HepG2 (cell line): Measurements from ENCODE around the gene ZNF638. TPM values are rescaled to one million over a fixed set of nuclear protein-coding genes. Genes with fewer than 3 reads are reported as not detected.
A peak's percentile ranks its signal among the peaks of the same experiment; 100 is the strongest.

ENCODE experiments used
- ATAC-seq: fragments of 200-7000 bp; cut with Tn5 transposase; 3 replicates; pipeline ENCODE4 v1.9.1; 2020; ENCODE audit warnings: mild to moderate bottlenecking, moderate library complexity
- BruUV-seq: library from RNA; stranded (reverse); fragments of 400-500 nt; replicated peaks from 2 replicates; lab custom pipeline; 2021; lab: Mats Ljungman, UMichigan
- CTCF ChIA-PET: fragments of 300-600 bp; formaldehyde crosslinking; extraction: SDS; loops from one replicate; lab custom pipeline; 2021; ENCODE audit warnings: low total read pairs, inconsistent platforms, low intra/inter-chr PET ratio; lab: Yijun Ruan, JAX
- POLR2A ChIA-PET: fragments of 350-600 bp; sonication (Branson Sonifier 250); formaldehyde crosslinking; loops from one replicate; lab custom pipeline; 2020; ENCODE audit warnings: antibody characterized with exemption, inconsistent platforms; lab: Yijun Ruan, JAX
- DNase-seq: peaks from one replicate; pipeline ENCODE4 v3.0.0-alpha.2; 2015; ENCODE audit warnings: low spot score
- FAIRE-seq: peaks from 3 replicates; lab custom pipeline; 2011; peaks lifted over from hg19 to GRCh38; lab: Jason Lieb, UNC
- H2AFZ ChIP-seq: one replicate; pipeline ENCODE4 v1.6.1; 2011; ENCODE audit warnings: low read length, inconsistent platforms
- H3K27ac ChIP-seq: fragments of 300-600 bp; 3 replicates; pipeline ENCODE4 v1.8.0; 2011; ENCODE audit warnings: mixed run types, mild to moderate bottlenecking, mixed read lengths, low read length, inconsistent platforms; ENCODE audit not compliant: insufficient read depth; ENCODE audit errors: extremely low read length
- H3K27me3 ChIP-seq, 2 experiments: fragments of 200-600 bp in 1 of 2; 2 replicates in 1 of 2; 3 replicates in 1 of 2; pipeline versions ENCODE4 v1.6.0 to v1.8.0; 2011; ENCODE audit warnings: low read length in 2 of 2, mild to moderate bottlenecking in 2 of 2, moderate library complexity in 2 of 2, inconsistent platforms in 1 of 2; ENCODE audit not compliant: insufficient read depth in 2 of 2, control insufficient read depth in 1 of 2
- H3K36me3 ChIP-seq, 2 experiments: fragments of 200-600 bp in 1 of 2; replicated peaks in 1 of 2; 2 replicates in 1 of 2; 3 replicates in 1 of 2; pipeline versions ENCODE4 v1.5.1 to v1.8.0; 2011; ENCODE audit warnings: low read length in 2 of 2, inconsistent platforms in 1 of 2; ENCODE audit not compliant: insufficient read depth in 2 of 2, control insufficient read depth in 1 of 2
- H3K4me1 ChIP-seq: 2 replicates; pipeline ENCODE4 v1.5.1; 2012; ENCODE audit warnings: low read length, inconsistent platforms; ENCODE audit not compliant: insufficient read depth
- H3K4me2 ChIP-seq: 2 replicates; pipeline ENCODE4 v1.6.0; 2011; ENCODE audit warnings: low read depth, low read length, inconsistent platforms
- H3K4me3 ChIP-seq, 3 experiments: fragments of 200-600 bp in 1 of 3; sonication (generic), shearing (Covaris generic) in 1 of 3; replicated peaks in 1 of 3; 2 replicates each; pipeline ENCODE4 v1.5.1; 2011 to 2016; ENCODE audit warnings: low read length in 3 of 3, inconsistent platforms in 2 of 3, low read depth in 2 of 3, mild to moderate bottlenecking in 2 of 3, control low read depth in 1 of 3, mixed read lengths in 1 of 3; ENCODE audit not compliant: insufficient read depth in 1 of 3
- H3K79me2 ChIP-seq: one replicate; pipeline ENCODE4 v1.6.1; 2011; ENCODE audit warnings: low read length, inconsistent platforms; ENCODE audit not compliant: insufficient read depth
- H3K9ac ChIP-seq: 2 replicates; pipeline ENCODE4 v1.6.0; 2011; ENCODE audit warnings: mild to moderate bottlenecking, low read depth, low read length, inconsistent platforms; ENCODE audit not compliant: insufficient read depth
- H3K9me3 ChIP-seq: 2 replicates; pipeline ENCODE4 v1.5.1; 2012; ENCODE audit warnings: mild to moderate bottlenecking, low read length
- H4K20me1 ChIP-seq: 2 replicates; pipeline ENCODE4 v1.6.0; 2011; ENCODE audit warnings: inconsistent platforms, mild to moderate bottlenecking, low read length, moderate library complexity; ENCODE audit not compliant: insufficient read depth
- KDM1A ChIP-seq: IDR thresholded peaks from 2 replicates; pipeline ENCODE4 v1.6.1; 2016; ENCODE audit warnings: missing compliant biosample characterization
- MTF1 ChIP-seq: sonication (generic); formaldehyde crosslinking; IDR thresholded peaks from 2 replicates; pipeline ENCODE4 v1.5.0; 2020; ENCODE audit warnings: missing genetic modification reagents
- SRSF1 ChIP-seq: fragments of 200-400 bp; formaldehyde crosslinking; optimal IDR thresholded peaks from 2 replicates; pipeline ENCODE3; 2017; ENCODE audit warnings: mild to moderate bottlenecking, low read depth, low read length, moderate library complexity
- TCF7 ChIP-seq: sonication (generic); IDR thresholded peaks from 2 replicates; pipeline ENCODE4 v1.6.1; 2016; ENCODE audit warnings: antibody characterized with exemption, low read depth
- ZFP62 ChIP-seq: sonication (generic); formaldehyde crosslinking; IDR thresholded peaks from 2 replicates; pipeline ENCODE4 v1.4.0; 2020; ENCODE audit warnings: missing genetic modification reagents
- ZNF251 ChIP-seq: sonication (generic); formaldehyde crosslinking; IDR thresholded peaks from 2 replicates; pipeline ENCODE4 v1.9.0; 2021; ENCODE audit warnings: mild to moderate bottlenecking, missing genetic modification reagents
- ZNF335 ChIP-seq: sonication (generic); formaldehyde crosslinking; IDR thresholded peaks from 2 replicates; pipeline ENCODE4 v1.4.0; 2020; ENCODE audit warnings: missing genetic modification reagents
- ZNF660 ChIP-seq: sonication (generic); formaldehyde crosslinking; IDR thresholded peaks from 2 replicates; pipeline ENCODE4 v1.5.1; 2020; ENCODE audit warnings: mild to moderate bottlenecking, low read depth, missing genetic modification reagents, borderline replicate concordance
- ZNF737 ChIP-seq: sonication (generic); formaldehyde crosslinking; IDR thresholded peaks from 2 replicates; pipeline ENCODE4 v1.5.0; 2020; ENCODE audit warnings: missing genetic modification reagents, mild to moderate bottlenecking, borderline replicate concordance
- ZSCAN20 ChIP-seq: sonication (generic); formaldehyde crosslinking; IDR thresholded peaks from 2 replicates; pipeline ENCODE4 v1.4.0; 2020; ENCODE audit warnings: missing genetic modification reagents, mild to moderate bottlenecking, borderline replicate concordance
- WGBS: methylation state at CpG from one replicate; pipeline ENCODE4 v1.1.6; 2017; ENCODE audit warnings: low lambda C conversion rate; 5-methylcytosine and 5-hydroxymethylcytosine counted together
- in situ Hi-C: cut with HindIII; loops from 2 replicates; pipeline ENCODE4 v1.10.0; 2017; ENCODE audit warnings: low pct_unique_long_range_greater_than_20kb; ENCODE audit not compliant: extremely low pct_ligation_motif_present
- intact Hi-C: fragments of 100-400 bp; cut with micrococcal nuclease; formaldehyde crosslinking; loops from one replicate; pipeline ENCODE4 v1.10.0; 2022; ENCODE audit not compliant: unreplicated experiment
- polyA plus RNA-seq, 8 experiments: library from polyadenylated mRNA; depleted of rRNA in 3 of 8; stranded (reverse) in 7 of 8; unstranded in 1 of 8; fragments of >200 nt; fragmentation: Illumina TruSeq in 4 of 8; extraction: Trizol in 4 of 8; gene quantifications; 2 replicates each; pipeline versions ENCODE4 v1.2.1 to v1.2.3, GENCODE V29; 2011 to 2016; ENCODE audit warnings: low read depth in 4 of 8, missing spikeins in 1 of 8, mixed read lengths in 1 of 8; ENCODE audit not compliant: insufficient read depth in 1 of 8
- total RNA-seq, 5 experiments: library from RNA; depleted of rRNA; stranded (reverse); fragments of >200 nt; fragmentation: Illumina TruSeq; extraction: Trizol; gene quantifications; 2 replicates each; pipeline ENCODE4 v1.2.3, GENCODE V29; 2016; ENCODE audit warnings: low read depth in 1 of 5
- TF ChIP-seq, protein P1 (sequence below): sonication (generic); formaldehyde crosslinking; IDR thresholded peaks from 2 replicates; pipeline ENCODE4 v1.4.0; 2020; ENCODE audit warnings: missing genetic modification reagents
- TF ChIP-seq, protein P2 (sequence below): sonication (generic); formaldehyde crosslinking; IDR thresholded peaks from 2 replicates; pipeline ENCODE4 v1.8.1; 2023; ENCODE audit warnings: missing genetic modification reagents, inconsistent platforms, borderline replicate concordance
- TF ChIP-seq, protein P3 (sequence below), 2 experiments: sonication (generic) in 1 of 2; formaldehyde crosslinking in 1 of 2; IDR thresholded peaks; 2 replicates each; pipeline versions ENCODE4 v1.5.1 to v1.6.1; 2011 to 2020; ENCODE audit warnings: borderline replicate concordance in 1 of 2, low read depth in 1 of 2, low read length in 1 of 2, mild to moderate bottlenecking in 1 of 2, missing genetic modification reagents in 1 of 2, moderate library complexity in 1 of 2

The ZNF638 gene
- total and polyA plus RNA-seq, 2 of the 13 experiments (the other 11 are each of a cell fraction or from before 2014, with no cell fraction given): 92.7 to 144 TPM

GRCh38 chr2:71388214-71388613, 56.6 kb downstream of the ZNF638 start (continued):
- TF ChIP-seq KDM1A (CRISPR knock-in tag) (0 out of 2 replicates have a peak, but pooled peaks have one; percentile 19), TCF7 (peak; percentile 58), ZNF251 (no peak), ZNF660 (CRISPR knock-in tag) (no peak), ZNF335 (no peak)
- TF ChIP-seq, protein P1, sequence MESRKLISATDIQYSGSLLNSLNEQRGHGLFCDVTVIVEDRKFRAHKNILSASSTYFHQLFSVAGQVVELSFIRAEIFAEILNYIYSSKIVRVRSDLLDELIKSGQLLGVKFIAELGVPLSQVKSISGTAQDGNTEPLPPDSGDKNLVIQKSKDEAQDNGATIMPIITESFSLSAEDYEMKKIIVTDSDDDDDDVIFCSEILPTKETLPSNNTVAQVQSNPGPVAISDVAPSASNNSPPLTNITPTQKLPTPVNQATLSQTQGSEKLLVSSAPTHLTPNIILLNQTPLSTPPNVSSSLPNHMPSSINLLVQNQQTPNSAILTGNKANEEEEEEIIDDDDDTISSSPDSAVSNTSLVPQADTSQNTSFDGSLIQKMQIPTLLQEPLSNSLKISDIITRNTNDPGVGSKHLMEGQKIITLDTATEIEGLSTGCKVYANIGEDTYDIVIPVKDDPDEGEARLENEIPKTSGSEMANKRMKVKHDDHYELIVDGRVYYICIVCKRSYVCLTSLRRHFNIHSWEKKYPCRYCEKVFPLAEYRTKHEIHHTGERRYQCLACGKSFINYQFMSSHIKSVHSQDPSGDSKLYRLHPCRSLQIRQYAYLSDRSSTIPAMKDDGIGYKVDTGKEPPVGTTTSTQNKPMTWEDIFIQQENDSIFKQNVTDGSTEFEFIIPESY (CRISPR knock-in tag): peak; percentile 88

DNA sequence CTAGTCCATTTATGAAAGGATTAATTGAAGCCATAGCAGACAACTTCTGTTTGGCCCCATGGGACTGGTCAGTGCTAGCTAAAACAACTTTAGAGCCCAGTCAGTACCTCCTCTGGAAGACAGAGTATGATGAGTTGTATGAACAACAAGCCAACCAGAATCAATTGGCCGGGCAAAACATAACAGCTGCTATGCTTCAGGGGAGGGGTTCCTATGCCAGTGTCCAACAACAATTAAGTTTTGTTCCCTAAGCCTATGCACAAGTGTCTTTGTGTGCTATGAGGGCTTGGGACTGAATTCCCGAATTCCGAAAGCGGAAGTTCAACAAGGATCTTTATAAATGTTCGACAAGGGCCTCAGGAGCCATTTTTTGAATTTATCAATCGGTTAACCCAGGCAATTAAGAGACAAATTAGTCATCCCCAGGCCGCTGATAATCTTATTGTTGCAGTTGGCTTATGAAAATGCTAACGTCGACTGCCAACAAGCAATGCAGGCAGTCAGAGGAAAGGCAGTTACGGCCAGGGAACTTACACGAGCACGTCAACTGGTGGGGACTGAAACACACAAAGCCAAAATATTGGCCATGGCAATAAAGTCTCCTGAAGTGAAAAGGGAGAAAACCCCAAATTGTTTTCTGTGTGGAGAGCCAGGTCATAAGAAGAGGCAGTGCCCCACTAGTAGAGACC, 57.9 kb downstream of the ZNF638 start:
- ATAC-seq: no peak
- Histone ChIP-seq H2AFZ (no peak overlapping the region), H4K20me1 (no peaks in the 10 kb centered on the region; the same call in 1 of the 2 replicates), H3K27ac (no peak overlapping the region), H3K79me2 (no peaks in the 10 kb centered on the region), H3K4me2 (no peak overlapping the region), H3K36me3 (peaks cover 33 to 70% of the 10 kb centered on the region in 2 experiments), H3K4me3 (no peak overlapping the region), H3K27me3 (no peaks in the 10 kb centered on the region), H3K9me3 (0 out of 2 replicates have a peak, but pooled peaks cover 4% of the 10 kb centered on the region), H3K4me1 (no peaks in the 10 kb centered on the region), H3K9ac (no peak overlapping the region)
- DNase-seq: no peak
- POLR2A ChIA-PET: interaction anchor here (2.3 kb wide), 1 partner anchor 57 kb away, joined by 7 read pairs; the partner anchor contains the start of gene ZNF638
- no peak for FAIRE-seq
- in situ Hi-C loops (no loop called here), intact Hi-C loops (no loop called here)
- WGBS: 98% methylated on average over 12 of the region's 12 CpGs
- TF ChIP-seq, protein P2, sequence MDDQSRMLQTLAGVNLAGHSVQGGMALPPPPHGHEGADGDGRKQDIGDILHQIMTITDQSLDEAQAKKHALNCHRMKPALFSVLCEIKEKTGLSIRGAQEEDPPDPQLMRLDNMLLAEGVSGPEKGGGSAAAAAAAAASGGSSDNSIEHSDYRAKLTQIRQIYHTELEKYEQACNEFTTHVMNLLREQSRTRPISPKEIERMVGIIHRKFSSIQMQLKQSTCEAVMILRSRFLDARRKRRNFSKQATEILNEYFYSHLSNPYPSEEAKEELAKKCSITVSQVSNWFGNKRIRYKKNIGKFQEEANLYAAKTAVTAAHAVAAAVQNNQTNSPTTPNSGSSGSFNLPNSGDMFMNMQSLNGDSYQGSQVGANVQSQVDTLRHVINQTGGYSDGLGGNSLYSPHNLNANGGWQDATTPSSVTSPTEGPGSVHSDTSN (CRISPR knock-in tag): no peak
- TF ChIP-seq ZNF737 (CRISPR knock-in tag): no peak
- TF ChIP-seq, protein P3, sequence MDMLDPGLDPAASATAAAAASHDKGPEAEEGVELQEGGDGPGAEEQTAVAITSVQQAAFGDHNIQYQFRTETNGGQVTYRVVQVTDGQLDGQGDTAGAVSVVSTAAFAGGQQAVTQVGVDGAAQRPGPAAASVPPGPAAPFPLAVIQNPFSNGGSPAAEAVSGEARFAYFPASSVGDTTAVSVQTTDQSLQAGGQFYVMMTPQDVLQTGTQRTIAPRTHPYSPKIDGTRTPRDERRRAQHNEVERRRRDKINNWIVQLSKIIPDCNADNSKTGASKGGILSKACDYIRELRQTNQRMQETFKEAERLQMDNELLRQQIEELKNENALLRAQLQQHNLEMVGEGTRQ (IDR thresholded peaks at IDR 0.05; ENCODE audit: low read depth, low read length): no peak
- TF ChIP-seq, protein P3 (CRISPR knock-in tag; IDR thresholded peaks at IDR 0.05; ENCODE audit: borderline replicate concordance): no peak
- no peak for TF ChIP-seq MTF1 (CRISPR knock-in tag)
- TF ChIP-seq ZFP62 (CRISPR knock-in tag): no peak
- TF ChIP-seq ZSCAN20 (CRISPR knock-in tag): no peak
- TF ChIP-seq SRSF1: no peak
- no TSS peak for BruUV-seq
- CTCF ChIA-PET: no interaction called here
